GM18526 (cell line): ENCODE data around the gene GABRA4.

ENCODE experiments used
- POLR2A ChIP-seq: IDR thresholded peaks from 3 replicates; pipeline ENCODE4 v1.6.1; 2011; ENCODE audit not compliant: insufficient read length; ENCODE audit errors: extremely low read depth

Gene GABRA4

GRCh38 chr4:46953564-46953963, 39.8 kb downstream of the GABRA4 start:
- TF ChIP-seq POLR2A = no peak

GRCh38 chr4:46952451-46952850, 40.9 kb downstream of the GABRA4 start:
- TF ChIP-seq POLR2A = no peak

- no peak for TF ChIP-seq POLR2A
These were observed 42.6 kb downstream of the GABRA4 start for GRCh38 chr4:46950826-46951225.

- TF ChIP-seq POLR2A = no peak
These were observed 43.6 kb downstream of the GABRA4 start for GRCh38 chr4:46949822-46950221.

- no peak for TF ChIP-seq POLR2A
These were observed 45.8 kb downstream of the GABRA4 start for GRCh38 chr4:46947541-46947940.

- TF ChIP-seq POLR2A = no peak
These were observed 46.4 kb downstream of the GABRA4 start for GRCh38 chr4:46946919-46947536.

GRCh38 chr4:46945062-46945461, 48.3 kb downstream of the GABRA4 start:
- no peak for TF ChIP-seq POLR2A

GRCh38 chr4:46944345-46944744, 49.0 kb downstream of the GABRA4 start:
- no peak for TF ChIP-seq POLR2A

- TF ChIP-seq POLR2A = no peak
These were observed 55.9 kb downstream of the GABRA4 start for GRCh38 chr4:46937493-46937892.

- TF ChIP-seq POLR2A = no peak
These were observed 58.7 kb downstream of the GABRA4 start for GRCh38 chr4:46934726-46935125.

GRCh38 chr4:46933686-46934085, 59.7 kb downstream of the GABRA4 start:
- TF ChIP-seq POLR2A = no peak

GRCh38 chr4:46931981-46932380, 61.4 kb downstream of the GABRA4 start:
- no peak for TF ChIP-seq POLR2A

- TF ChIP-seq POLR2A = no peak
These were observed 62.5 kb downstream of the GABRA4 start for GRCh38 chr4:46930891-46931290.

- TF ChIP-seq POLR2A = no peak
These were observed 66.2 kb downstream of the GABRA4 start for GRCh38 chr4:46927201-46927600.

- no peak for TF ChIP-seq POLR2A
These were observed 68.4 kb downstream of the GABRA4 start for GRCh38 chr4:46924789-46925529.

- TF ChIP-seq POLR2A = no peak
These were observed 71.2 kb downstream of the GABRA4 start for GRCh38 chr4:46922205-46922604.

- TF ChIP-seq POLR2A = no peak
These were observed 84.3 kb downstream of the GABRA4 start, which contains the start of gene COX7B2 for GRCh38 chr4:46909078-46909477. COX7B2 (minus strand) TSS chr4:46909245; CDS start chr4:46735192, 174,053 bp downstream.

- no peak for TF ChIP-seq POLR2A
These were observed 85.2 kb downstream of the GABRA4 start for GRCh38 chr4:46908148-46908547.
